Stimulated activated naive CD4-positive, alpha-beta T cell treated with Interleukin-2 at 50 U/mL for 16 hours (primary cell): ENCODE results near the gene XYLT2.
"Not testable (repeated sequence)": the region's sequence is repeated elsewhere in the genome, so short reads cannot be mapped to it uniquely, and the experiment has no call there.

Experiments used
- DNase-seq: peaks from one replicate; lab custom pipeline; 2025; lab: John Stamatoyannopoulos, UW

XYLT2 gene

GRCh38 chr17:50345432-50346312 is at the start of gene XYLT2:
XYLT2 (plus strand) TSS chr17:50346126; CDS start chr17:50346141, 15 bp downstream.
- peak; percentile 84 for DNase-seq

GRCh38 chr17:50297407-50297865 is 48.5 kb upstream of the XYLT2 start:
- DNase-seq: peak; percentile 70

GRCh38 chr17:50298018-50298417 is 47.9 kb upstream of the XYLT2 start:
- no peak for DNase-seq

- no peak for DNase-seq
Measured at GRCh38 chr17:50299776-50300175, 46.1 kb upstream of the XYLT2 start.

- not testable (repeated sequence) for DNase-seq
Measured at GRCh38 chr17:50300824-50301223, 45.1 kb upstream of the XYLT2 start.

GRCh38 chr17:50301891-50302584 is 43.9 kb upstream of the XYLT2 start:
- no peak for DNase-seq

GRCh38 chr17:50303051-50303450 is 42.9 kb upstream of the XYLT2 start:
- no peak for DNase-seq

GRCh38 chr17:50303596-50303995 is 42.3 kb upstream of the XYLT2 start:
- no peak for DNase-seq

GRCh38 chr17:50304781-50305404 is 41.0 kb upstream of the XYLT2 start:
- no peak for DNase-seq

- DNase-seq: no peak
Measured at GRCh38 chr17:50307654-50308053, 38.3 kb upstream of the XYLT2 start.

GRCh38 chr17:50308666-50309065 is 37.3 kb upstream of the XYLT2 start:
- no peak for DNase-seq

- no peak for DNase-seq
Measured at GRCh38 chr17:50310455-50311111, 35.3 kb upstream of the XYLT2 start.

GRCh38 chr17:50311112-50311460 is 34.8 kb upstream of the XYLT2 start:
- no peak for DNase-seq

GRCh38 chr17:50311483-50311882 is 34.4 kb upstream of the XYLT2 start:
- DNase-seq: no peak

GRCh38 chr17:50312308-50312707 is 33.6 kb upstream of the XYLT2 start:
- no peak for DNase-seq

- no peak for DNase-seq
Measured at GRCh38 chr17:50314456-50315011, 31.4 kb upstream of the XYLT2 start.

GRCh38 chr17:50316016-50316587 is 29.8 kb upstream of the XYLT2 start:
- DNase-seq: no peak

GRCh38 chr17:50316660-50317059 is 29.3 kb upstream of the XYLT2 start:
- DNase-seq: not testable (repeated sequence)

GRCh38 chr17:50317121-50317520 is 28.8 kb upstream of the XYLT2 start:
- DNase-seq: no peak

- no peak for DNase-seq
Measured at GRCh38 chr17:50318501-50319285, 27.2 kb upstream of the XYLT2 start.
